ENCODE measurements around the gene FEV.
"Not testable (repeated sequence)": the region's sequence is repeated elsewhere in the genome, so short reads cannot be mapped to it uniquely, and the experiment has no call there.

The FEV gene

DNA sequence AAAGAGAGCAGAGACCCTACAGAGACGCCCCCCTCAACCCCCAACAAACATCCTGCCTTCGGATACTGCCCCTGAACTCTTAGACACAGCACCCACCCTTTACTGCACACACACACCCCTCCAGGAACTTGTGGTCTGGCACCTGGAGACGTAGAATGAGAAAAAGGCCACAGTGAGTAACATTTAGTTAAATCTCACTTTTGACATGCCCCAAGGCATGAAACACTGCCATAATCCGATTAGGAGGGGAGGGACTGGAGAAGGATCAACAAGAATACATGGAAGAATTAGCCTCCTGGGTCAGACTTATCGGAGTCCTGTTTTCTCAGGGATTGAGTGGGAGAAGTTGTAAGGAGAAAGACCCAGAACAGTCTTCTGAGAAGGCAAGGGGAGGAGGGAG is 21.4 kb downstream of the FEV start:
- no peak for DNase-seq

DNA sequence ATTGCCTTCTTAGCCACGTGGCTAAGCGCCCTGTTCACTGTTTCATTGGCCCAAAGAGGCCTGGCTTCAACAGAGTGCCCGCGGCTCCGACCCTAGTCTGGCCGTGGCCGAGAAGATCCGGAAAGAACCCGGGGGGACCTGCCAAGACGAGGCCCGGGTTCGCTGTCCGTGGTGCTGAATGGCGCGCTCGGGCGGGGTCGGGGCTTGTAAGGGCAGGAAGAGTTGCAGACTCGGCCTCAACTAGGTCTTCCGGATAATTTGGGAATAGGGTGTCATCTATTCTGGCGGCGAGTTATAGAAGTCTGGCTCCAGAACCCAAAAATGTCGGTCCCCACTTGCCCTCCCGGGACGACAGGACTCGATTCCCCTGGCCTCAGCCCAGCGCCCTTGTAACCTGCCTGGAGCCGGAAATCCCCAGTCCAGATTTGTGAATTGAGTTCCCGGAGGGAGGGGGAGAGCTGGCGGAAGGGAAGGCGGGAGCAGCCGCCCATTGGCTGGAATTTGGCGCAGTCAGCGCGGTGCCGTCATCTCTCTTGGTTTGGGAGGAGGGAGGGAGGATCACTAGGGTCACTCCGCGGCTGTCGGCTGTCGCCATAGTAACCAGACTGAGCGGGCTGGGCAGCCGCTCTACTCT is 22.0 kb downstream of the FEV start:
- peak; percentile 93 for DNase-seq

DNA sequence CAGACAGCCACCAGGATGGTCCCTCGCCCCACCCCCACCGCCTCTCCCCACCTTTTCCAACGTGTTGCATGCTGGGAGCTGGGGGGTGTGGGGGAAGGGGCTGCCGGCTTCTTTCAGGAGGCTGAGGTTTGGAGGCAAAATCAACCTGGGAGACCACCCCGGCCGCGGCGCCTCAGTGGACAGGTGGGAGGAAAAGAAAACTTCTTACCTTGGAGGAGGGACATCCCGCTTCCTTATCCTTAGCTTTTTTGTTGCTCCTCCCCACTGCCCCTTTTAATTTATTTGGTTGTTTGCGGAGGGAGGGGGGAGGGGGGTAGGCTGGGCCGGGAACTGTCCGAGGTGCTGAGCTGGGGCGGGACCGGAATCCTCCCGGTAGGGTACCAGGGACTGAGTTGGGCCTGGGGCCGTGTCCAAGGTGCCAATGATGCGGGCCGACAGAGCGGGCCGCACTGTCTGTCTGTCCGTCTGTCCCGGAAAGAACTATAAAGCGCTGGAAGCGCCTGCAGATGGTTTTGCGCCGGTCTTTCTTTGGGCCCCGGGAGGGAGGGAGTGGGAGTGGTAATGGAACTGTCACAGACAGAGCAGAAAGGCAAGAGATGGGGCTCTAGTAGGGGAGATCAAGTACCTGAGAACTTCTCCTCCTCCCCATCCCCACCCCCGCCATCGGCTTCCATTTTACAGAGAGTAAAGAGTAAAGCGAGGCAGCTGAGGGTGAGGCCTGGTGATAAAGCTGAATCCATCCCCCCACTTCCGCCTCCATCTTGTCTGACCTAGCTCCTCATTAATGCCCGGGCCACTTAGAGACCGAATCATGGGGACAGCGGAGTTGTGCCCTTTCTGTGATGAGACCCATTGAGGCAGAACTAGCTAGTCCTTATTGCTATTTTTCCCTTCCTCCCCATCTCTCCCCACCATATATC is 23.1 kb downstream of the FEV start:
- DNase-seq: peak; percentile 64

DNA sequence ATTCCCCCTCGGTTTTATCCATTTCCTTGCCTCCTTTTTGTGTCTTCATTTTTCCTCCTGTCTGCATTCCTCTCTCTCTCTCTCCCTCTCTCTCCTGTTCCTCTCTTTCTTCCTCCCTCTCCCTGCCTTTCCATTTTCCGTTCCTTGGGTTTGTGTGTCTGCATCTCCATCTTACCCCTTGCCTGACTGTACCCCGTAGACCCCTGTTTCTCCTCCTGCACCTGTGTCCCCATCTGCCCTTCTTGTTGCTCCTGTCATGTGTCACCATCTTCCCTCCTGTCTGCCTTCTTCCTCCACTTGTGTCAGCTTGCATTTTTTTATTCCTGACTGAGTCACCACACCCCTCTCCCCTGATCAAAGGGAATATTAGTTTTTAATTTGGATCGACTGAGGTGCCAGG is 23.8 kb downstream of the FEV start:
- DNase-seq: peak; percentile 44

DNA sequence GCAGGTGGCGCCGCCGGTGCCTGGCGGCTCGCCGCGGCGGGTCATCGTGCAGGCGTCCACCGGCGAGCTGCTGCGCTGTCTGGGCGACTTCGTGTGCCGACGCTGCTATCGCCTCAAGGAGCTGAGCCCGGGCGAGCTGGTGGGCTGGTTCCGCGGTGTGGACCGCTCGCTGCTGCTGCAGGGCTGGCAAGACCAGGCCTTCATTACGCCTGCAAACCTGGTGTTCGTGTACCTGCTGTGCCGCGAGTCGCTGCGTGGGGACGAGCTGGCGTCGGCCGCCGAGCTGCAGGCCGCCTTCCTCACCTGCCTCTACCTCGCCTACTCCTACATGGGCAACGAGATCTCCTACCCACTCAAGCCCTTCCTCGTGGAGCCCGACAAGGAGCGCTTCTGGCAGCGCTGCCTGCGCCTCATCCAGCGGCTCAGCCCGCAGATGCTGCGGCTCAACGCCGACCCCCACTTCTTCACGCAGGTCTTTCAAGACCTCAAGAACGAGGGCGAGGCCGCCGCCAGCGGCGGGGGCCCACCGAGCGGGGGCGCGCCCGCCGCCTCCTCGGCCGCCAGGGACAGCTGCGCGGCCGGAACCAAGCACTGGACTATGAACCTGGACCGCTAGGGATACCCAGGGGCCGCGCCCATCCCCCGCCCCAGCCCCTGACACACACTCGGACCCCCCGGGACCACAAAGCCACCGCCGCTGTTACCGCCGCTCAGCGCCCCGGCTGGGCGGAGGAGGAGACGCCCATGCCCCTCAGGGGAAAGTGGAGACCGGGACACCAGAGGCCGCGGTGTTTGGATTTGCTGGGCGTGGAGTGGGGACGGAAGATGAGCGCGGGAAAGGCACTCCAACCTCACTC is 24.4 kb downstream of the FEV start:
- peak; percentile 14 for DNase-seq

DNA sequence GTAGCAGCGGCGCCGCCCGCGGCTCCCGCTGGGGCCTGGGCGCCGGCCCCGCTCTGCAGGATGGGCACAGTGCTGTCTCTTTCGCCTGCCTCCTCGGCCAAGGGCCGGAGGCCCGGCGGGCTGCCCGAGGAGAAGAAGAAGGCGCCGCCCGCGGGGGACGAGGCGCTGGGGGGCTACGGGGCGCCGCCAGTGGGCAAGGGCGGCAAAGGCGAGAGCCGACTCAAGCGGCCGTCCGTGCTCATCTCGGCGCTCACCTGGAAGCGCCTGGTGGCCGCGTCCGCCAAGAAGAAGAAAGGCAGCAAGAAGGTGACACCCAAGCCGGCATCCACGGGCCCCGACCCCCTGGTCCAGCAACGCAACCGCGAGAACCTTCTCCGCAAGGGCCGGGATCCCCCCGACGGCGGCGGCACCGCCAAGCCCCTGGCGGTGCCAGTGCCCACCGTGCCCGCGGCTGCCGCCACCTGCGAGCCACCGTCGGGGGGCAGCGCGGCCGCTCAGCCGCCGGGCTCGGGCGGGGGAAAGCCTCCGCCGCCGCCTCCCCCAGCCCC is 25.1 kb downstream of the FEV start:
- no peak for DNase-seq

DNA sequence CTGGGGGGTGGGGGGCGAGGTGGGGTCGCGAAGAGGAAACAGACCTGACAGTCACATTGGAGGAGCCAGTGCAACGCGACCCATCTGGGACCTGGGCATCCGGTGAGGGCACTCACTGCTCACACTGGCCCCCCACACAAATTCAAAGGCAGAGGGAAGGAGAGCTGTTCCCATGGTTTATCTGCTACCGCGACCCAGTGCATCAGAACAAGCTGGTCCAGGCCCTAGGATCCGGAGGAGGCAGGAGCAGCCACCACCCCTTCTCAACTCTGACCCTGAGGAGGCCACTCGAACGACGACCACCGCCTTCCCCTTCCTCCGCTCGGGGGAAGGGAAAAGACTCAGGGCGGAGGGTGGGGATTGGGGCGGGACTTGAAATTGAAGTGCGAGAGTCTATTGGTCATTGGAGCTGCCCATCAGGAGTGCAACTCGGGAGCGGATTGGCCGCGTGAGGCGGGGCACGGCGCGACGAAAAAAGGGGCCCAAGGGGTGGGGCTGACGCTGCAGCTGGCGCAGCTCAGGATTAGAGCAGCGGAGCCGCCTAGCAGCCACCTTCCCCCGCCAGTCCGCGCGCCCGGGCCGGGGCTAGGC is 25.7 kb downstream of the FEV start, which contains the start of gene CDK5R2:
Gene CDK5R2 (plus strand): TSS at position 526 of the 591 bp plus-strand sequence. CDS start 155 bp downstream, outside the sequence.
- peak; percentile 85 for DNase-seq

DNA sequence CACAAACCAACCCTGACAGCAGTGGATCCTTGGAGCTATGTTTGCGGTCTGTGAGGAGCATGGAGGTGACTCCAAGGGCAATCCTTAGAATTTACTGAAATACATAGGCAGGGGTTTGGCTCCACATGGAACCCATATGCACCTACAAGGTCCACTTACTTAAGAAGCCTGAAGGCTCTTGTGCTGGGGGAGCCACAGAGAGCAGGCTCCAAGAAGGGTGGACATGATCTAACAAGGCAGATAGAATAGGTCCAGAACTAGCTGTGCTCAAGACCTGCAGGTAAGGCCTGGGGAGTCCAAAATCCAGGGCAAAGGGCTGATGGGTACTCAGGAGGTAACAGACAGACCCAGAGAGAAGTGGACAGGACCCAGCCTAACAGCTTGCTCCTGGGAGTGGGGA is 26.7 kb downstream of the FEV start:
- DNase-seq: no peak

DNA sequence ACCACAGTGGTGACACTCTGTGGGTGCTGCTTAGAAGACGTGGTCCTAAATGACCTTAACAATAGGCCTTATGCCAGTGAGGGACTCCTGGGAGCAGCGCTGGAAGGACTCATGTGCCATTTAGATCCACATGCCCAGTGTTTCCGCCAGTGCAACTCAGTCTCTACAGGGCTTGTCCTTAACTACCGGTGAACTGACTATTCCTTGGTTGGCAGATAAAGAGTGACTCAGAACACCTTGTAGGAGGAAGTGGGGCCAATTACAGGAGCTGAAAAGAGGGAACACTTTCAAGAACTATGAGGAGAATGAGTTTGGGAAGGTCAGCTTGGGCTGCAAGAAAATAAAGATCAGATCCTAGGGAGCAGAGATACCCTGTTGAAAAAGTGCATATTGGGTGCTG is 27.3 kb downstream of the FEV start:
- no peak for DNase-seq

DNA sequence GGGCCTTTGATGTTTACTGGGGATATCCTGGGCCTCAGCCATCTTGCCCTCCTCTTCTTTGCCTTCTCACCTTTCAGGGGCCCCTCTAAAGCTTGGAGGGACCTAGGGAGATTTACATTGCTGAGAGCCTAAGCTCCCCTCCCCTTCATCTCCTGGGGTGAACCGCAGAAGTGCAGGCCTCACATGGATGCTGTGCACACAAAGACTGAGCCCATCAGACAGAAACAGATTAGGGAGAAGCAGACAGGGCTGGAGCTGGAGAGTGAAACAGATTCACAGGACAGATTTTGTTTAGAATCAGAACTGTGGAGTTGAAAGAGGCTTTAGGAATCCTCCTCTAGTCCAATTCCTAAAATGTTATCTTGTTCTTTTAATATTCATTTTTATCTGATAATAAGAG is 28.9 kb downstream of the FEV start:
- DNase-seq: no peak

DNA sequence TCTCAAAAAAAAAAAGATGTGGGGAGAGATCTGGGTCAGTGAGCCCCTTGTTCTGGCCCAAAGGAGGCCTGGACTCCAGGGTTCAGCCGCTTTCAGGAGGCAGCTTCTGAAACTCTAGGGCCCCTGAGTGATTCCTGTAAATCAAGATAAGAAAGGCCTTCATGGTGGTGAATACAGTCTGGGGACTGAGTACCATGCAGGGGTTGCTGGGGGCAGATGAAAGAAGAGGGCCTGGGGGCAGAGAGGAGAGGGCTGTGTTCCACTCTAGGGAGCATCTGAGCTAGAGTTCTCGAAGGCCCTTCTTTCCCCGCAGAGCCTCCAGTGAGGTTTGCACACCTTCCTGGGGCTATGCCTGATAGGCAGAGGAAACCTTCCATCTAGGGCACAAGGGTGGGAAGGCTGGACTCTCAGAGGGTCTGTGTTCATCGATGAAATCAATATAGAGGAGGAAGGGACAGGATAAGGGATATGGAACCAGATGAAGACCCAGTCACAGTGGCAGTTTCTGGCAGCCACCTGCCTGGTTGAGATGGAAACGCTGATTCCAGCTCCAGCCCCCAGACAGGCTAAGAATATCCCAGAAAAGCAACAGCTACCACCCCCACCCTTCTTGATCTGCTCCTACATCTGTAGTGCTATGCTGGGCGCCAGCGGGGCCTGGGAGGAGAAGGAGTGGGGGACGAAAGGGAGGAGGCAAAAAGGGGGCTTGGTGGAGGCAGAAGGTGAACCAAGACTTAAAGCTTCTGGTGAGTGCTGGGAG is 30.3 kb downstream of the FEV start:
- no peak for DNase-seq

DNA sequence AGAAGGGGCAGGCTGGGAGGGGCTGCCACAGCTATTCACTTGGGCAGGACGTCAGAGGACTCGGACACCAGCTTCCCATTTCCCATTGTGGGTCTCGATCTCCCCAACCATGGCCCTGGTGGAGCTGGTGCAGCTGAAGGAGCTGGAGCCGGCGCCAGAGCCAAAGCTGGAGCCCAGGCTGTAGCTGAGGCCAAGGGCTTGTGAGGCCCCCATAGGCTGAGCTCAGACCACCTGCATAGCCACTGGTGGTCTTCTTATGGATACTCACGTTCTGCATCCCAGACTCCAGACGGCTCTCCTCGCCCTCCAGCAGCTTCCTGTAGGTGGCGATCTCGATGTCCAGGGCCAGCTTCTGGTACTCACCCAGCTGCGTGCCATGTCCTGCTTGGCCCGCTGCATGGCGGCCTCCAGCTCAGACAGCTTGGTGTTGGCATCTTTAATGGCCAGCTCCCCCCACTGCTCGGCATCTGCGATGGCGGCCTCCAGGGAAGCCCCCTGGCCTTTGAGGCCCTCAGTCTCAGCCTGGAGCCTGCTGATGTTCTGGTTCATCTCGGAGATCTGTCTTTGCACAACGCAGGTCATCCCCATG is 31.5 kb downstream of the FEV start:
- no peak for DNase-seq

DNA sequence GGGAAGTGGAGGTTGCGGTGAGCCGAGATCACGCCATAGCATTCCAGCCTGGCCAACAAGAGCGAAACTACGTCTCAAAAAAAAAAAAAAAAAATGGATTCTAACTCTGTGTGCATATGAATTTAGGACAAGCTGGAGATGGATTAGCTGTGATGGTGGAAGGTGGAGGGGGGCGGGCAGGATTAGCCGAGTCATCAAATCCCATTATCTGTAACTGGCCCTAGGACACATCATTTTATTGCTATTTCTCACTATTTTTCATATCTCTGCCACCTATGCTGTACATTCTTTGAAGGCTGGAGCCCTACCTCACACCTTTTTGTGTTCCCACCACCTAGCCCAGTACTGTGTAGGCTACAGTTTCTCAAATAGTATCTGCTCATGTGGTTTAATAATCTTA is 32.8 kb downstream of the FEV start:
- no peak for DNase-seq

DNA sequence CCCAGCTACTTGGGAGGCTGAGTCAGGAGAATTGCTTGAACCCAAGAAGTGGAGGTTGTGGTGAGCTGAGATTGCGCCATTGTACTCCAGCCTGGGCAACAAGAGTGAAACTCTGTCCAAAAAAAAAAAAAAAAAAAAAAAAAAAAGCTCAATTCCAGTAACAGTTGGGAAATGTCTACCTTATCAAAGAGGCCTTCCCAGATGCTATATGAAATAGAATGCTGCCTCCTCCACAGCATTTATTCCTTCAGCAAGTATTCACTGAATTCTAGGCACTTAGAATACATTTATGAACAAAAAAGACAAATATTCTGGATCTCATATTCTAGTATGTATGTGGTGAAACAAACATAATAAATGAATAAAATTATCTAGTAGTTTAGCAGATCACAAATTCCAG is 38.4 kb downstream of the FEV start:
- DNase-seq: no peak

DNA sequence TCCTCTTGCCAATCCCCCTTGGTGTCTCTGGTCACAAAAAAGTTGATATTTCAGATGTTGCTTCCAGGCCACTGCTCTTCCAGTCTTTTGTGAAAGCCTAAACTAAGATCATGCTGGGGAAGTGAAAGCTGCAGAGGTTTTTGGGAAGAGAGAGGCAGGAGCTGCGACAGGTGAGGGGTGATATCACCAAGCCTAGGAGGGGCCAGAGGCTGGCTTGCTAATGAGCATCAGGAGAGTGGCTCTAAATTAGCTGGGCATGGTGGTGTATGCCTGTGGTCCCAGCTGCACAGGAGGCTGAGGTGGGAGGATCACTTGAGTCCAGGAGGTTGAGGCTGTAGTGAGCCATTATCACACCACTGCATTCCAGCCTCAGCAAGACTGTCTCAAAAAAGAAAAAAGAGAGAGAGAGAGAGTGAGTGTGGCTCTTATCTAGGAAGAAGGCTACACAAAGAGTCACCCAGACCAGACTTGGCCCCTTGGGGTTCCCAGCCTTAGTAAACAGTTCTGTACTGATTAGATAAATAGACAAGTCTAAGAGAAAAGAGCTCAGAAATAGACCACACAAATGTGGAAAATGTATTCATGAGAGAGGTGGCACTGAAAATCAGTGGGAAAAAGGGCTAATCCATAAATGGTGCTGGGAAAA is 40.1 kb downstream of the FEV start:
- DNase-seq: no peak

DNA sequence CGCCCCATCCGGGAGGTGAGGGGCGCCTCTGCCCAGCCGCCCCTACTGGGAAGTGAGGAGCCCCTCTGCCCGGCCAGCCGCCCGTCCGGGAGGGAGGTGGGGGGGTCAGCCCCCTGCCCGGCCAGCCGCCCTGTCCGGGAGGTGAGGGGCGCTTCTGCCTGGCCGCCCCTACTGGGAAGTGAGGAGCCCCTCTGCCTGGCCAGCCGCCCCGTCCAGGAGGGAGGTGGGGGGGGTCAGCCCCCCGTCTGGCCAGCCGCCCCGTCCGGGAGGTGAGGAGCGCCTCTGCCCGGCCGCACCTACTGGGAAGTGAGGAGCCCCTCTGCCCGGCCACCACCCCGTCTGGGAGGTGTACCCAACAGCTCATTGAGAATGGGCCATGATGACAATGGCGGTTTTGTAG is 53.2 kb downstream of the FEV start:
- not testable (repeated sequence) for DNase-seq

Data from DMS79 (cell line).